NOMO-1 treated with DMSO at 0.1 percent for 48 hours (cell line): ENCODE data around the gene PHLDA1.
A peak's percentile ranks its signal among the peaks of the same experiment; 100 is the strongest.

Source experiments
- DNase-seq: peaks from one replicate; lab custom pipeline; 2025; ENCODE audit not compliant: unreplicated experiment; lab: John Stamatoyannopoulos, UW

PHLDA1 gene

GRCh38 chr12:76038176-76038575 lies 6.6 kb upstream of the PHLDA1 start:
- no peak for DNase-seq

- DNase-seq, result peak; percentile 88
Measured at GRCh38 chr12:76037130-76038103, 5.8 kb upstream of the PHLDA1 start.

GRCh38 chr12:76035045-76035444 lies 3.5 kb upstream of the PHLDA1 start:
- DNase-seq, result no peak

GRCh38 chr12:76033081-76034011 lies 1.8 kb upstream of the PHLDA1 start:
- DNase-seq, result no peak

GRCh38 chr12:76032043-76032981 lies 736 bp upstream of the PHLDA1 start:
- DNase-seq, result peak; percentile 73

- DNase-seq, result peak; percentile 66
Measured at GRCh38 chr12:76031081-76031413, 529 bp downstream of the PHLDA1 start.

- DNase-seq, result peak; percentile 37
Measured at GRCh38 chr12:76030341-76031080, 1.1 kb downstream of the PHLDA1 start.

GRCh38 chr12:76029982-76030340 lies 1.6 kb downstream of the PHLDA1 start:
- no peak for DNase-seq

- DNase-seq, result no peak
Measured at GRCh38 chr12:76028571-76029277, 2.9 kb downstream of the PHLDA1 start.

- no peak for DNase-seq
Measured at GRCh38 chr12:76026643-76027063, 4.9 kb downstream of the PHLDA1 start.

- no peak for DNase-seq
Measured at GRCh38 chr12:76025601-76026575, 5.7 kb downstream of the PHLDA1 start.

GRCh38 chr12:76024942-76025600 lies 6.5 kb downstream of the PHLDA1 start:
- peak; percentile 75 for DNase-seq

GRCh38 chr12:76024102-76024781 lies 7.3 kb downstream of the PHLDA1 start:
- no peak for DNase-seq

- DNase-seq, result no peak
Measured at GRCh38 chr12:76023069-76023690, 8.4 kb downstream of the PHLDA1 start.

GRCh38 chr12:76022506-76022905 lies 9.1 kb downstream of the PHLDA1 start:
- DNase-seq, result no peak
